ENCODE measurements around the gene GPHN.

DNA sequence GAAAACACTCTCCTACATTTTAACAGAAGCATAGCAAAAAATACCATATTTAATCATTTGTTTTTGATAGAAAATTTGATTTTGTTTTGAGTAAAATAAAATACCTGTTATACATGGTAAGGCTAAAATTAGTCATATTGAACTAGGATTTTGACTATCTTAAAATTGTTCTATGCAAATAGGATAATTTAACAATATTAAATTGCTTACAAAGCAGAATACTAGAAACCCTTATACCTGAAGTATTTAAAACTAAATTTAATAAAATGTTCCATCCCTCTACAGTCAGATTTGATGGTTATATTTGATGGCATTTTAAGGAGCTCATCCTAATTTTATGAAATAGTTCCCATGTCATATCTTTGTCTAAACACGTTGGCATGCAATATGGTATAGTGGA, 323.2 kb downstream of the GPHN start:
- TF ChIP-seq POLR2AphosphoS5 (IDR thresholded peaks at IDR 0.05; ENCODE audit: borderline replicate concordance, low read depth, low read length) (no peak), EZH2 (IDR thresholded peaks at IDR 0.05) (no peak), FOXP2 (optimal IDR thresholded peaks at IDR 0.05; ENCODE audit: control extremely low read depth, extremely low read length, insufficient read depth) (no peak)
